Measurements from ENCODE around the gene PNPLA7.

Gene PNPLA7

GRCh38 chr9:137492464-137493363 is 57.5 kb downstream of the PNPLA7 start:
- DNase-seq = no peak

GRCh38 chr9:137491735-137492432 is 58.3 kb downstream of the PNPLA7 start:
- DNase-seq = no peak

GRCh38 chr9:137490532-137491186 is 59.5 kb downstream of the PNPLA7 start:
- no peak for DNase-seq

GRCh38 chr9:137488906-137489305 is 61.3 kb downstream of the PNPLA7 start:
- no peak for DNase-seq

GRCh38 chr9:137488327-137488653 is 61.9 kb downstream of the PNPLA7 start:
- DNase-seq = peak; percentile 95

- peak; percentile 16 to 64 for DNase-seq
These were observed 62.5 kb downstream of the PNPLA7 start for GRCh38 chr9:137487454-137488326.

- DNase-seq = no peak
These were observed 63.4 kb downstream of the PNPLA7 start for GRCh38 chr9:137486545-137487453.

- no peak for DNase-seq
These were observed 64.1 kb downstream of the PNPLA7 start for GRCh38 chr9:137486141-137486490.

GRCh38 chr9:137485343-137486140 is 64.7 kb downstream of the PNPLA7 start:
- no peak for DNase-seq

GRCh38 chr9:137484551-137485315 is 65.5 kb downstream of the PNPLA7 start:
- no peak for DNase-seq

- no peak for DNase-seq
These were observed 68.0 kb downstream of the PNPLA7 start for GRCh38 chr9:137482094-137482781.

- DNase-seq = no peak
These were observed 69.2 kb downstream of the PNPLA7 start for GRCh38 chr9:137480686-137481683.

GRCh38 chr9:137479892-137480685 is 70.1 kb downstream of the PNPLA7 start:
- DNase-seq = peak in 1 of 2 experiments; percentile 58

- peak; percentile 63 to 87 for DNase-seq
These were observed 71.0 kb downstream of the PNPLA7 start for GRCh38 chr9:137478962-137479861.

GRCh38 chr9:137478613-137478961 is 71.6 kb downstream of the PNPLA7 start:
- DNase-seq = no peak
